ENCODE data around the gene NAGK.
"Not testable (repeated sequence)": the region's sequence is repeated elsewhere in the genome, so short reads cannot be mapped to it uniquely, and the experiment has no call there.

Gene NAGK

GRCh38 chr2:71069376-71069775 is 928 bp downstream of the NAGK start:
- no peak for DNase-seq (ENCODE audit: low spot score)

- DNase-seq (ENCODE audit: low spot score): no peak
Observed at GRCh38 chr2:71070294-71071093, 2.0 kb downstream of the NAGK start.

- DNase-seq (ENCODE audit: low spot score): peak; percentile 68
Observed at GRCh38 chr2:71071681-71072398, 3.4 kb downstream of the NAGK start.

- DNase-seq (ENCODE audit: low spot score): no peak
Observed at GRCh38 chr2:71072492-71072891, 4.0 kb downstream of the NAGK start.

GRCh38 chr2:71073475-71073874 is 5.0 kb downstream of the NAGK start:
- no peak for DNase-seq (ENCODE audit: low spot score)

- DNase-seq (ENCODE audit: low spot score): no peak
Observed at GRCh38 chr2:71074893-71075395, 6.5 kb downstream of the NAGK start.

GRCh38 chr2:71078624-71079023 is 10.2 kb downstream of the NAGK start:
- no peak for DNase-seq (ENCODE audit: low spot score)

GRCh38 chr2:71082402-71083252 is 14.2 kb downstream of the NAGK start:
- DNase-seq (ENCODE audit: low spot score): peak; percentile 34

- DNase-seq (ENCODE audit: low spot score): not testable (repeated sequence)
Observed at GRCh38 chr2:71083297-71083696, 14.8 kb downstream of the NAGK start.

GRCh38 chr2:71083752-71084312 is 15.4 kb downstream of the NAGK start:
- not testable (repeated sequence) for DNase-seq (ENCODE audit: low spot score)

GRCh38 chr2:71085325-71086003 is 17.0 kb downstream of the NAGK start:
- not testable (repeated sequence) for DNase-seq (ENCODE audit: low spot score)

GRCh38 chr2:71089475-71089874 is 21.0 kb downstream of the NAGK start:
- DNase-seq (ENCODE audit: low spot score): not testable (repeated sequence)

- not testable (repeated sequence) for DNase-seq (ENCODE audit: low spot score)
Observed at GRCh38 chr2:71091808-71092207, 23.4 kb downstream of the NAGK start.

GRCh38 chr2:71092491-71093260 is 24.2 kb downstream of the NAGK start:
- not testable (repeated sequence) for DNase-seq (ENCODE audit: low spot score)

- DNase-seq (ENCODE audit: low spot score): peak; percentile 52
Observed at GRCh38 chr2:71100195-71100964, 31.9 kb downstream of the NAGK start.

GRCh38 chr2:71101656-71102055 is 33.2 kb downstream of the NAGK start:
- DNase-seq (ENCODE audit: low spot score): no peak

GRCh38 chr2:71102981-71103681 is 34.7 kb downstream of the NAGK start:
- DNase-seq (ENCODE audit: low spot score): no peak

GRCh38 chr2:71103809-71104208 is 35.4 kb downstream of the NAGK start:
- DNase-seq (ENCODE audit: low spot score): no peak

GRCh38 chr2:71106463-71106862 is 38.0 kb downstream of the NAGK start:
- DNase-seq (ENCODE audit: low spot score): not testable (repeated sequence)
